Esophagus squamous epithelium (tissue), 4 donors: Measurements from ENCODE around the gene CARS1.

Source experiments
- POLR2A ChIP-seq, 4 donors: fragments of 450-650 bp; IDR thresholded peaks; one replicate each; pipeline ENCODE4 v1.6.1; 2017; ENCODE audit warnings: antibody characterized with exemption in 4 of 4, mild to moderate bottlenecking in 4 of 4, moderate library complexity in 3 of 4
- TF ChIP-seq, protein P1 (sequence below), 6 experiments: fragments of 450-650 bp in 4 of 6; fragments of 200-600 bp in 2 of 6; sonication (generic) in 2 of 6; IDR thresholded peaks; one replicate each; pipeline ENCODE4 v1.5.1; 2016 to 2019; ENCODE audit warnings: antibody characterized with exemption in 6 of 6, mild to moderate bottlenecking in 4 of 6, moderate library complexity in 4 of 6

GRCh38 chr11:3044915-3045314 lies 12.3 kb downstream of the CARS1 start:
- TF ChIP-seq, protein P1, sequence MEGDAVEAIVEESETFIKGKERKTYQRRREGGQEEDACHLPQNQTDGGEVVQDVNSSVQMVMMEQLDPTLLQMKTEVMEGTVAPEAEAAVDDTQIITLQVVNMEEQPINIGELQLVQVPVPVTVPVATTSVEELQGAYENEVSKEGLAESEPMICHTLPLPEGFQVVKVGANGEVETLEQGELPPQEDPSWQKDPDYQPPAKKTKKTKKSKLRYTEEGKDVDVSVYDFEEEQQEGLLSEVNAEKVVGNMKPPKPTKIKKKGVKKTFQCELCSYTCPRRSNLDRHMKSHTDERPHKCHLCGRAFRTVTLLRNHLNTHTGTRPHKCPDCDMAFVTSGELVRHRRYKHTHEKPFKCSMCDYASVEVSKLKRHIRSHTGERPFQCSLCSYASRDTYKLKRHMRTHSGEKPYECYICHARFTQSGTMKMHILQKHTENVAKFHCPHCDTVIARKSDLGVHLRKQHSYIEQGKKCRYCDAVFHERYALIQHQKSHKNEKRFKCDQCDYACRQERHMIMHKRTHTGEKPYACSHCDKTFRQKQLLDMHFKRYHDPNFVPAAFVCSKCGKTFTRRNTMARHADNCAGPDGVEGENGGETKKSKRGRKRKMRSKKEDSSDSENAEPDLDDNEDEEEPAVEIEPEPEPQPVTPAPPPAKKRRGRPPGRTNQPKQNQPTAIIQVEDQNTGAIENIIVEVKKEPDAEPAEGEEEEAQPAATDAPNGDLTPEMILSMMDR (IDR thresholded peaks at IDR 0.05), result no peak
- no peak for TF ChIP-seq POLR2A (IDR thresholded peaks at IDR 0.05)
